K562 (cell line): ENCODE results near the gene CTTNBP2. TPM values are rescaled to one million over a fixed set of nuclear protein-coding genes. Genes with fewer than 3 reads are reported as not detected.
A peak's percentile ranks its signal among the peaks of the same experiment; 100 is the strongest.

ENCODE experiments used
- ATAC-seq: fragments of 200-7000 bp; cut with Tn5 transposase; 3 replicates; pipeline ENCODE4 v1.9.1; 2020; ENCODE audit warnings: moderate library complexity
- BruUV-seq: library from RNA; stranded (reverse); fragments of 400-500 nt; replicated peaks from 2 replicates; lab custom pipeline; 2021; lab: Mats Ljungman, UMichigan
- CTCF ChIA-PET: fragments of 300-600 bp; formaldehyde crosslinking; extraction: SDS; loops from one replicate; lab custom pipeline; 2021; ENCODE audit warnings: low intra/inter-chr PET ratio; lab: Yijun Ruan, JAX
- POLR2A ChIA-PET: fragments of 300-600, 350-650 bp; sonication (Branson Sonifier 250); formaldehyde crosslinking; extraction: SDS; loops from one replicate; lab custom pipeline; 2021; ENCODE audit warnings: antibody characterized with exemption, inconsistent platforms; lab: Yijun Ruan, JAX
- DNase-seq, 4 experiments: peaks; one replicate each; pipeline versions ENCODE4 v3.0.0 to v3.0.0-alpha.2; 2011 to 2018; ENCODE audit warnings: low spot score in 3 of 4, mixed read lengths in 3 of 4; ENCODE audit errors: extremely low read depth in 1 of 4
- FAIRE-seq: peaks from 2 replicates; lab custom pipeline; 2011; peaks lifted over from hg19 to GRCh38; lab: Jason Lieb, UNC
- H2AFZ ChIP-seq: 2 replicates; pipeline ENCODE4 v1.6.0; 2011; ENCODE audit warnings: low read depth, low read length, control low read depth, inconsistent platforms
- H3K27ac ChIP-seq: fragments of 200-600 bp; 3 replicates; pipeline ENCODE4 v1.8.0; 2011; ENCODE audit warnings: low read depth, mild to moderate bottlenecking, control low read depth, inconsistent platforms, low read length, moderate library complexity, mixed read lengths; ENCODE audit errors: extremely low read depth
- H3K27me3 ChIP-seq, 2 experiments: fragments of 300-600 bp in 1 of 2; 2 replicates in 1 of 2; 3 replicates in 1 of 2; pipeline versions ENCODE4 v1.6.0 to v1.8.0; 2011; ENCODE audit warnings: inconsistent platforms in 2 of 2, low read length in 2 of 2, mild to moderate bottlenecking in 1 of 2, mixed read lengths in 1 of 2, moderate library complexity in 1 of 2; ENCODE audit not compliant: control insufficient read depth in 2 of 2, insufficient read depth in 2 of 2
- H3K36me3 ChIP-seq: fragments of 300-600 bp; 3 replicates; pipeline ENCODE4 v1.8.0; 2011; ENCODE audit warnings: mild to moderate bottlenecking, low read length, inconsistent platforms; ENCODE audit not compliant: control insufficient read depth, insufficient read depth
- H3K4me1 ChIP-seq, 2 experiments: fragments of 200-600 bp in 1 of 2; replicated peaks in 1 of 2; 2 replicates in 1 of 2; 3 replicates in 1 of 2; pipeline versions ENCODE4 v1.5.1 to v1.8.0; 2011; ENCODE audit warnings: inconsistent platforms in 2 of 2, low read length in 2 of 2, mild to moderate bottlenecking in 1 of 2, mixed read lengths in 1 of 2, moderate library complexity in 1 of 2; ENCODE audit not compliant: control insufficient read depth in 2 of 2, insufficient read depth in 2 of 2
- H3K4me2 ChIP-seq: 2 replicates; pipeline ENCODE4 v1.6.1; 2011; ENCODE audit warnings: low read length, control low read depth, inconsistent platforms, mixed read lengths; ENCODE audit not compliant: insufficient read depth
- H3K4me3 ChIP-seq: fragments of 200-600 bp; sonication (generic), shearing (Covaris generic); 2 replicates; pipeline ENCODE4 v1.5.1; 2016; ENCODE audit warnings: control low read depth, inconsistent platforms
- H3K79me2 ChIP-seq: fragments of 200-600 bp; 3 replicates; pipeline ENCODE4 v1.8.0; 2011; ENCODE audit warnings: low read length, inconsistent platforms; ENCODE audit not compliant: control insufficient read depth, insufficient read depth
- H3K9ac ChIP-seq, 2 experiments: 2 replicates each; pipeline versions ENCODE4 v1.6.0 to v1.6.1; 2011; ENCODE audit warnings: low read depth in 2 of 2, low read length in 2 of 2, control low read depth in 1 of 2, inconsistent platforms in 1 of 2, mild to moderate bottlenecking in 1 of 2, mixed read lengths in 1 of 2; ENCODE audit not compliant: insufficient read depth in 1 of 2
- H3K9me1 ChIP-seq: one replicate; pipeline ENCODE4 v1.6.0; 2011; ENCODE audit warnings: inconsistent platforms, mild to moderate bottlenecking, low read length, moderate library complexity; ENCODE audit not compliant: control insufficient read depth, insufficient read depth
- H3K9me3 ChIP-seq: replicated peaks from 2 replicates; pipeline ENCODE4 v1.5.1; 2011; ENCODE audit warnings: low read depth, low read length, inconsistent platforms; ENCODE audit not compliant: control insufficient read depth, insufficient read depth
- H4K20me1 ChIP-seq: replicated peaks from 2 replicates; pipeline ENCODE4 v1.6.1; 2011; ENCODE audit warnings: low read length, inconsistent platforms, mixed read lengths; ENCODE audit not compliant: control insufficient read depth, insufficient read depth
- CBX1 ChIP-seq: sonication (generic); IDR thresholded peaks from 2 replicates; pipeline ENCODE4 v1.6.1; 2016; ENCODE audit warnings: antibody characterized with exemption, low read depth, mild to moderate bottlenecking
- KLF6 ChIP-seq: fragments of 250-450 bp; sonication (Bioruptor Pico); IDR thresholded peaks from 2 replicates; pipeline ENCODE4 v1.4.0; 2020; ENCODE audit warnings: mild to moderate bottlenecking, moderate library complexity, borderline replicate concordance
- MAFF ChIP-seq: IDR thresholded peaks from 2 replicates; pipeline ENCODE4 v1.6.1; 2012; ENCODE audit warnings: low read length, improper control_type of control experiment
- MTA2 ChIP-seq: fragments of 450-650 bp; IDR thresholded peaks from 2 replicates; pipeline ENCODE4 v1.6.1; 2016; ENCODE audit warnings: low read depth
- NCOA1 ChIP-seq: fragments of 450-650 bp; IDR thresholded peaks from 2 replicates; pipeline ENCODE4 v1.6.1; 2016; ENCODE audit warnings: low read depth
- WGBS: fragments of 100-300 bp; shearing (Covaris generic); methylation state at CpG from one replicate; pipeline ENCODE4 v1.1.6; 2016; ENCODE audit warnings: low coverage, mixed read lengths; ENCODE audit not compliant: insufficient coverage; ENCODE audit errors: missing lambda C conversion rate; 5-methylcytosine and 5-hydroxymethylcytosine counted together
- in situ Hi-C: fragments of 300-500 bp; cut with MboI; formaldehyde crosslinking; loops from 4 replicates; pipeline ENCODE4 v1.15.0; 2018; ENCODE audit warnings: inconsistent platforms, mixed read lengths
- intact Hi-C: fragments of 100-400 bp; cut with micrococcal nuclease; formaldehyde crosslinking; loops from 2 replicates; pipeline ENCODE4 v1.14.2; 2022
- polyA plus RNA-seq, 8 experiments: library from polyadenylated mRNA; depleted of rRNA in 4 of 8; stranded (reverse) in 5 of 8; unstranded in 3 of 8; fragments of >200 nt; fragmentation: Nextera tagmentation in 2 of 8; fragmentation: Illumina TruSeq in 1 of 8; extraction: Ambion mirVana in 2 of 8; extraction: Trizol in 1 of 8; gene quantifications; 2 replicates each; pipeline versions ENCODE4 v1.2.1 to v1.2.3, GENCODE V29; 2011 to 2014; ENCODE audit warnings: inconsistent platforms in 1 of 8, missing spikeins in 1 of 8
- total RNA-seq, 7 experiments: library from RNA; depleted of rRNA in 6 of 7; stranded (reverse); fragments of >200 nt in 6 of 7; fragmentation: Illumina TruSeq in 2 of 7; extraction: Trizol in 2 of 7; gene quantifications; 2 replicates each; pipeline versions ENCODE4 v1.2.1 to v1.2.3, GENCODE V29; 2011 to 2021; ENCODE audit warnings: low replicate concordance in 1 of 7
- TF ChIP-seq, protein P1 (sequence below), 2 experiments: fragments of 450-650 bp in 1 of 2; sonication (generic) in 1 of 2; formaldehyde crosslinking in 1 of 2; IDR thresholded peaks in 1 of 2; conservative IDR thresholded peaks in 1 of 2; 2 replicates each; pipeline versions ENCODE4 v1.6.1 to v1.8.1; 2016 to 2023; ENCODE audit warnings: mild to moderate bottlenecking in 2 of 2, moderate library complexity in 2 of 2, inconsistent platforms in 1 of 2, missing genetic modification reagents in 1 of 2

CTTNBP2 gene
- total and polyA plus RNA-seq, 9 of the 15 experiments (the other 6 are each of a cell fraction or from before 2014, with no cell fraction given) = 0.05 TPM; not detected in 8

DNA sequence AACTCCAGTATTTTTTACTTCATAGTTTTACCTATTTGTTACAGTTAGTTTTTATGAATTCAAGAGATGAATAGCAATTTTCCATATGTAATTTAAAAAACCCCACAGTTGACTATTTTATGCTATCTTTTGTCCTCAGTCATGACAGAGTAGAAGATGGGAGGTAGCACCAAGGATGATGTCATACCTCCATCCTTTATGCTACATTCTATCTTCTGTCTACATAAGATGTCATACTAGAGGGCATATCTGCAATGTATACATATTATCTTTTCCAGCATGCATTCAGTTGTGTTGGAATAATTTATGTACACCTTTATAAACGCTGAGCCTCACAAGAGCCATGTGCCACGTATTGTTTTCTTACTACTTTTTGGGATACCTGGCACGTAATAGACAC, 209.2 kb downstream of the CTTNBP2 start:
- intact Hi-C loops = no loop called here
- Histone ChIP-seq H3K36me3 (no peaks in the 10 kb centered on the region), H2AFZ (no peak overlapping the region), H3K27ac (no peak overlapping the region), H3K4me2 (no peak overlapping the region), H3K9ac (no peak overlapping the region), H3K9me3 (no peaks in the 10 kb centered on the region), H3K9me1 (no peaks in the 10 kb centered on the region), H3K27me3 (no peaks in the 10 kb centered on the region), H3K79me2 (no peaks in the 10 kb centered on the region), H4K20me1 (no peaks in the 10 kb centered on the region), H3K4me1 (no peaks in the 10 kb centered on the region), H3K4me3 (no peak overlapping the region)
- ChIA-PET POLR2A (no interaction called here), CTCF (no interaction called here)
- FAIRE-seq (no peak), DNase-seq (no peak), ATAC-seq (no peak)
- WGBS = 0% methylated on average over 3 of the region's 3 CpGs
- BruUV-seq = no TSS peak
- no peak for TF ChIP-seq MTA2
- TF ChIP-seq MAFF = no peak
- no peak for TF ChIP-seq CBX1
- no peak for TF ChIP-seq NCOA1
- TF ChIP-seq, protein P1, sequence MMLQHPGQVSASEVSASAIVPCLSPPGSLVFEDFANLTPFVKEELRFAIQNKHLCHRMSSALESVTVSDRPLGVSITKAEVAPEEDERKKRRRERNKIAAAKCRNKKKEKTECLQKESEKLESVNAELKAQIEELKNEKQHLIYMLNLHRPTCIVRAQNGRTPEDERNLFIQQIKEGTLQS (IDR thresholded peaks at IDR 0.05) = peak; percentile 32; the same call in 1 of the 2 replicates
- TF ChIP-seq, protein P1 (CRISPR knock-in tag; conservative IDR thresholded peaks at IDR 0.05) = no peak
- no peak for TF ChIP-seq KLF6
- in situ Hi-C loops = no loop called here
